ENCODE results near the gene FASTK.

Gene FASTK

GRCh38 chr7:151093748-151094147, 13.1 kb upstream of the FASTK start:
- CTCF ChIA-PET = no interaction called here
- DNase-seq (ENCODE audit: low spot score) = no peak
- POLR2A ChIA-PET (ENCODE audit: low non-redundant PET) = no interaction called here
- no peak overlapping the region for H3K27ac ChIP-seq
- no peak for TF ChIP-seq CTCF (conservative IDR thresholded peaks at IDR 0.05; ENCODE audit: low read depth)

GRCh38 chr7:151091988-151092387, 11.4 kb upstream of the FASTK start:
- ChIA-PET CTCF (no interaction called here), POLR2A (ENCODE audit: low non-redundant PET) (no interaction called here)
- H3K27ac ChIP-seq = peak overlapping the region; percentile 22
- DNase-seq (ENCODE audit: low spot score) = no peak
- TF ChIP-seq CTCF (conservative IDR thresholded peaks at IDR 0.05; ENCODE audit: low read depth) = no peak

- POLR2A ChIA-PET (ENCODE audit: low non-redundant PET) = no interaction called here
- peak overlapping the region; percentile 90; the same call in 1 of the 2 replicates for H3K27ac ChIP-seq
- no peak for DNase-seq (ENCODE audit: low spot score)
- peak; percentile 47 for TF ChIP-seq CTCF (conservative IDR thresholded peaks at IDR 0.05; ENCODE audit: low read depth)
- CTCF ChIA-PET = no interaction called here
These were observed 10.8 kb upstream of the FASTK start for GRCh38 chr7:151091431-151091830.

- peak overlapping the region; percentile 90; the same call in 1 of the 2 replicates for H3K27ac ChIP-seq
- CTCF ChIA-PET = interaction anchor here (1.0 kb wide), 1 partner anchor 82 kb away, joined by 3 read pairs; no protein-coding TSS in a partner anchor
- POLR2A ChIA-PET (ENCODE audit: low non-redundant PET) = no interaction called here
- no peak for DNase-seq (ENCODE audit: low spot score)
- no peak for TF ChIP-seq CTCF (conservative IDR thresholded peaks at IDR 0.05; ENCODE audit: low read depth)
These were observed 10.4 kb upstream of the FASTK start for GRCh38 chr7:151091003-151091402.

- peak overlapping the region; percentile 90 for H3K27ac ChIP-seq
- DNase-seq (ENCODE audit: low spot score) = no peak
- no peak for TF ChIP-seq CTCF (conservative IDR thresholded peaks at IDR 0.05; ENCODE audit: low read depth)
- ChIA-PET POLR2A (ENCODE audit: low non-redundant PET) (no interaction called here), CTCF (interaction anchor here (0.6 to 3.7 kb wide), 7 partner anchors 18 to 181 kb away, joined by 3 to 17 read pairs (median 3); no protein-coding TSS in a partner anchor)
These were observed 9.5 kb upstream of the FASTK start for GRCh38 chr7:151089893-151090730.

- peak overlapping the region; percentile 90 for H3K27ac ChIP-seq
- ChIA-PET CTCF (interaction anchor here (0.6 to 3.7 kb wide), 2 partner anchors 22 to 56 kb away, joined by 4 to 17 read pairs; no protein-coding TSS in a partner anchor), POLR2A (ENCODE audit: low non-redundant PET) (no interaction called here)
- peak; percentile 21 for DNase-seq (ENCODE audit: low spot score)
- TF ChIP-seq CTCF (conservative IDR thresholded peaks at IDR 0.05; ENCODE audit: low read depth) = no peak
These were observed 8.5 kb upstream of the FASTK start for GRCh38 chr7:151088856-151089699.

Data from RWPE1 (cell line).